AG04450 (cell line): Measurements from ENCODE around the gene OR52E8. TPM values are rescaled to one million over a fixed set of nuclear protein-coding genes. Genes with fewer than 3 reads are reported as not detected.
A peak's percentile ranks its signal among the peaks of the same experiment; 100 is the strongest.

Experiments used
- CTCF ChIA-PET: fragments of 300-600, 350-600 bp; formaldehyde crosslinking; extraction: SDS; loops from one replicate; lab custom pipeline; 2022; ENCODE audit warnings: antibody characterized with exemption, inconsistent platforms; lab: Charles Lee
- POLR2A ChIA-PET: fragments of 350-600 bp; formaldehyde crosslinking; extraction: SDS; loops from one replicate; lab custom pipeline; 2021; ENCODE audit warnings: antibody characterized with exemption, inconsistent platforms; lab: Yijun Ruan, JAX
- DNase-seq: peaks from one replicate; pipeline ENCODE4 v3.0.0-alpha.2; 2011; ENCODE audit warnings: low read depth, low spot score
- H3K27ac ChIP-seq: one replicate; pipeline ENCODE4 v1.5.1; 2012; ENCODE audit warnings: low read depth, low read length, control low read depth
- H3K27me3 ChIP-seq: one replicate; pipeline ENCODE4 v1.6.0; 2012; ENCODE audit warnings: low read length; ENCODE audit not compliant: control insufficient read depth, insufficient read depth
- H3K4me3 ChIP-seq: 2 replicates; pipeline ENCODE4 v1.5.1; 2011; ENCODE audit warnings: mild to moderate bottlenecking, low read depth, low read length, control low read depth
- H3K9me3 ChIP-seq: 2 replicates; pipeline ENCODE4 v1.5.1; 2012; ENCODE audit warnings: low read length; ENCODE audit not compliant: control insufficient read depth, insufficient read depth
- polyA plus RNA-seq: library from polyadenylated mRNA; depleted of rRNA; stranded (reverse); fragments of >200 nt; gene quantifications from 2 replicates; pipeline ENCODE4 v1.2.3, GENCODE V29; 2011
- TF ChIP-seq, protein P1 (sequence below): IDR thresholded peaks from 2 replicates; pipeline ENCODE4 v1.5.1; 2011; ENCODE audit warnings: low read depth, low read length, control low read depth, inconsistent platforms

Gene OR52E8
- polyA plus RNA-seq, 1 experiment: not detected

DNA sequence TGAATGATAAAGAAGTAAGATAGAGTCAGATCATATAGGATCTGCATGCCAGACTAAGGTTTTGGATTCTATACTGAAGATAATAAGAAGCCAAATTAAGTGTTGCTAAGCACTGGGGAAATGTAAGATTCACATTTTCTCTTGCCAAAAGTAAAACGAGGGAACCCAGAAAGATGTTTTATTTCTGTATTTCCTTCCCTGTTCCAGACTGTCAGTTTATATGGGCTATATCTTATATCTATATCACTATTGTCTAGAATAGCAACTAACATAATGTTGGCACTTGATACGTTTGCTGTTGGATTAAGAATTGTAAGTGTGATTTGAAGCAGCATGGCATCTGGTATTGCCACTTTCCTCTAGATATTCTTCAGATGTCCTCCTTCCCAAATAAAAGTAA, 24.0 kb downstream of the OR52E8 start:
- Histone ChIP-seq H3K27me3 (no peaks in the 10 kb centered on the region), H3K9me3 (0 out of 2 replicates have a peak, but pooled peaks cover 3% of the 10 kb centered on the region), H3K27ac (no peak overlapping the region), H3K4me3 (no peak overlapping the region)
- POLR2A ChIA-PET: no interaction called here
- TF ChIP-seq, protein P1, sequence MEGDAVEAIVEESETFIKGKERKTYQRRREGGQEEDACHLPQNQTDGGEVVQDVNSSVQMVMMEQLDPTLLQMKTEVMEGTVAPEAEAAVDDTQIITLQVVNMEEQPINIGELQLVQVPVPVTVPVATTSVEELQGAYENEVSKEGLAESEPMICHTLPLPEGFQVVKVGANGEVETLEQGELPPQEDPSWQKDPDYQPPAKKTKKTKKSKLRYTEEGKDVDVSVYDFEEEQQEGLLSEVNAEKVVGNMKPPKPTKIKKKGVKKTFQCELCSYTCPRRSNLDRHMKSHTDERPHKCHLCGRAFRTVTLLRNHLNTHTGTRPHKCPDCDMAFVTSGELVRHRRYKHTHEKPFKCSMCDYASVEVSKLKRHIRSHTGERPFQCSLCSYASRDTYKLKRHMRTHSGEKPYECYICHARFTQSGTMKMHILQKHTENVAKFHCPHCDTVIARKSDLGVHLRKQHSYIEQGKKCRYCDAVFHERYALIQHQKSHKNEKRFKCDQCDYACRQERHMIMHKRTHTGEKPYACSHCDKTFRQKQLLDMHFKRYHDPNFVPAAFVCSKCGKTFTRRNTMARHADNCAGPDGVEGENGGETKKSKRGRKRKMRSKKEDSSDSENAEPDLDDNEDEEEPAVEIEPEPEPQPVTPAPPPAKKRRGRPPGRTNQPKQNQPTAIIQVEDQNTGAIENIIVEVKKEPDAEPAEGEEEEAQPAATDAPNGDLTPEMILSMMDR: no peak
- CTCF ChIA-PET: no interaction called here
- no peak for DNase-seq

DNA sequence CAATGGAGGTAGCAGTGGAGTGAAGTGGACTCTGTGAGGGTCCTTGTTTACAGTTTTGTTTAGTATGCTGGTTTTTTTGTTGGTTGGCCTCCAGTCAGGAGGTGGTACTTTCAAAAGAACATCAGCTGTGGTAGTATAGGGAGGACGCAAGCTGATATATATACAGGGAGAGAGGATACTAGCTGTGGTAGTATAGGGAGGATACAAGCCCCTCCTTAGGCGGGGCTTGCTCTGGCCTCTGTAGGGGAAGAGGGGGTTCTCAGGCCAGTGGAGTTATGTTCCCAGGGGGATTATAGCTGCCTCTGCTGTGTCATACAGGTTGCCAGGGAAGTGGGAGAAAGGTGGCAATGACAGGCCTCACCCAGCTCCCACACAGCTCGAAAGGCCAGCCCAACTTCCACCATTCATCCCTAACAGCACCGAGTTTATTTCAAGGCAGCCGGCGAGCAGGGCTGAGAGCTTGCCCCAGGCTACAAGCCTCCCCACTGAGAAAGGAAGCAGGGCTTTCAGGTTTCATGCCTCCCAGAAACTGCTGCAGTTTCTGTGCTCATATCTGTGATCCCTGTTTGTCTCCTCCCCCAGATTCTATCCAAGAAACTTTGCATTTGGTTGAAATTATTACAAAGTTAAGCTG, 26.2 kb downstream of the OR52E8 start:
- 0 out of 2 replicates have a peak, but pooled peaks cover 3% of the 10 kb centered on the region for H3K9me3 ChIP-seq
- CTCF ChIA-PET: no interaction called here
- TF ChIP-seq, protein P1: no peak
- no peak overlapping the region for H3K27ac ChIP-seq
- no peaks in the 10 kb centered on the region for H3K27me3 ChIP-seq
- POLR2A ChIA-PET: no interaction called here
- H3K4me3 ChIP-seq: no peak overlapping the region
- DNase-seq: no peak

DNA sequence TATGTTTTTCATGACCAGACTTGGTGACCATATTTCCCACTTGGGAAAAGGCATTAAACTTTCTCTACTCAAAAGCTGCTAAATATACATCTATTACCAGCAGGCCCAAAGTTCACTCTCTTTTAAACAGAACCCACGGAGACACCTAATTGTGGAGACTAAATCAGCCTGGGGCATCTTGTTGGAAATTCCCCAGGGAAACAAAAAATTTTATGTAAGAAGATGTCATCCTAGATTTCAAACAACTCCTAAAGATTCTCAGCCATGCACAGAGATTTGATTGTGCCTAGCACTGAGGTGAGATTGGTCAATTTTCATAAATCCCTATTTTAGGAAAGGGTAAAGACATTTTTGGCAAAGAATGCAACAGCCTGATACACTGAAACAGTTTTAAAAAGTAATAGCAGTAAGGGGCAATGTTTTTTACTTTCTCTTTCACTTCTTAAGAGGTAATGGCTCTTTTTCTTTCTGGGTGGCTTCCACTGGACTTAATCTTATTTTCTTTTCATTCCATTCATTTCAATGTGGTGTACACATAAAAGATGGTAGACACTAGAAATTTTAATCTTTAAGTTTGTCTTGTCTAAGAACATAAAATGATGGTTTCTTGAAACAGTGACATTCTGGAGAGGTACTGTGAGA, 39.1 kb downstream of the OR52E8 start:
- DNase-seq: no peak

DNA sequence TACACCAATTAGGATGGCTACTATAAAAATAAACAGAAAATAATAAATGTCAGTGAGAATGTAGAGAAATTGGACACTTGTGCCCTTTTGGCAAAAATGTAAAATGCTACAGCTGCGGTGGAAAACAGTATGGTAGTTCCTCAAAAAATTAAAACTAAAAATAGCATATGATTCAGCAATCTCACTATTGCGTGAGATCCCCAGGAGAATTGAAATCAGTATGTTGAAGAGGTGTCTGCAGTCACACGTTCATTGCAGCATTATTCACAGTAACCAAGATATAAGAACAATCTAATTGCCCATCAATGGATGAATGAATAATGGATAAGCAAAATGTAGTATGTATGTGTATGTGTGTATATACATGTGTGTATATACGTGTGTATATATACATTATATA, 42.0 kb downstream of the OR52E8 start:
- TF ChIP-seq, protein P1: no peak
- Histone ChIP-seq H3K9me3 (no peaks in the 10 kb centered on the region), H3K4me3 (no peak overlapping the region), H3K27me3 (no peaks in the 10 kb centered on the region), H3K27ac (no peak overlapping the region)
- DNase-seq: no peak
- ChIA-PET CTCF (no interaction called here), POLR2A (no interaction called here)

More for the DNA sequence above, 39.1 kb downstream of the OR52E8 start:
- no peak overlapping the region for H3K27ac ChIP-seq
- H3K9me3 ChIP-seq: no peaks in the 10 kb centered on the region
- H3K4me3 ChIP-seq: peak overlapping the region; percentile 18; the same call in 1 of the 2 replicates
- POLR2A ChIA-PET: no interaction called here
- CTCF ChIA-PET: interaction anchor here (1.4 kb wide), 1 partner anchor 9 kb away, joined by 3 read pairs; the partner anchor contains the start of gene OR52N2
- H3K27me3 ChIP-seq: no peaks in the 10 kb centered on the region
- TF ChIP-seq, protein P1: no peak
